Osteoblast (primary cell): Measurements from ENCODE around the gene MAST1. TPM values are rescaled to one million over a fixed set of nuclear protein-coding genes. Genes with fewer than 3 reads are reported as not detected.

Experiments
- DNase-seq: peaks from one replicate; pipeline ENCODE4 v3.0.0; 2011; ENCODE audit warnings: low spot score, mixed read lengths; ENCODE audit not compliant: insufficient read length; ENCODE audit errors: missing footprints
- H2AFZ ChIP-seq: 2 replicates; pipeline ENCODE4 v1.6.0; 2011; ENCODE audit warnings: mild to moderate bottlenecking, low read length
- H3K27ac ChIP-seq: 2 replicates; pipeline ENCODE4 v1.5.1; 2011; ENCODE audit warnings: mild to moderate bottlenecking, low read depth, low read length, moderate library complexity
- H3K27me3 ChIP-seq: 2 replicates; pipeline ENCODE4 v1.6.0; 2012; ENCODE audit warnings: mild to moderate bottlenecking, control low read depth, inconsistent platforms, low read length, moderate library complexity; ENCODE audit not compliant: insufficient read depth
- H3K36me3 ChIP-seq: 2 replicates; pipeline ENCODE4 v1.5.1; 2011; ENCODE audit warnings: mild to moderate bottlenecking, low read length, control low read depth, moderate library complexity; ENCODE audit not compliant: insufficient read depth
- H3K4me1 ChIP-seq: 2 replicates; pipeline ENCODE4 v1.5.1; 2011; ENCODE audit warnings: mild to moderate bottlenecking, low read length, control low read depth, moderate library complexity; ENCODE audit not compliant: insufficient read depth
- H3K4me2 ChIP-seq: 2 replicates; pipeline ENCODE4 v1.6.0; 2011; ENCODE audit warnings: mild to moderate bottlenecking, low read length; ENCODE audit not compliant: insufficient read depth
- H3K4me3 ChIP-seq: fragments of 200-600 bp; sonication (generic); 3 replicates; pipeline ENCODE4 v1.5.1; 2012; ENCODE audit warnings: mild to moderate bottlenecking, low read length, inconsistent platforms; ENCODE audit not compliant: insufficient read depth
- H3K79me2 ChIP-seq: 2 replicates; pipeline ENCODE4 v1.6.0; 2012; ENCODE audit warnings: mild to moderate bottlenecking, low read length, control low read depth, inconsistent platforms; ENCODE audit not compliant: insufficient read depth
- H3K9me3 ChIP-seq: 2 replicates; pipeline ENCODE4 v1.5.1; 2011; ENCODE audit warnings: low read depth, low read length, control low read depth
- H4K20me1 ChIP-seq: 2 replicates; pipeline ENCODE4 v1.6.0; 2012; ENCODE audit warnings: mild to moderate bottlenecking, low read length, control low read depth; ENCODE audit not compliant: insufficient read depth
- total RNA-seq: library from RNA; depleted of rRNA; stranded (reverse); fragments of >200 nt; gene quantifications from 2 replicates; pipeline ENCODE4 v1.2.3, GENCODE V29; 2012
- TF ChIP-seq, protein P1 (sequence below): IDR thresholded peaks from 2 replicates; pipeline ENCODE4 v1.5.1; 2011; ENCODE audit warnings: mild to moderate bottlenecking, low read depth, low read length, moderate library complexity; ENCODE audit errors: extremely low read depth

The MAST1 gene
- 0.29 and 0.72 TPM in 2 replicates for total RNA-seq

GRCh38 chr19:12838182-12838885 lies at the start of gene MAST1:
Gene MAST1 (plus strand): TSS chr19:12838515. CDS start chr19:12838573, 58 bp downstream.
- Histone ChIP-seq H3K27ac (no peak within 1 kb of the TSS), H3K4me3 (no peak within 1 kb of the TSS), H3K27me3 (peaks cover 76% of the 10 kb centered on the region), H3K4me1 (no peaks in the 10 kb centered on the region), H3K4me2 (no peak within 1 kb of the TSS), H3K9me3 (no peaks in the 10 kb centered on the region), H4K20me1 (peaks cover 4% of the 10 kb centered on the region), H2AFZ (no peak within 1 kb of the TSS), H3K36me3 (no peaks in the 10 kb centered on the region), H3K79me2 (no peaks in the 10 kb centered on the region)
- TF ChIP-seq, protein P1, sequence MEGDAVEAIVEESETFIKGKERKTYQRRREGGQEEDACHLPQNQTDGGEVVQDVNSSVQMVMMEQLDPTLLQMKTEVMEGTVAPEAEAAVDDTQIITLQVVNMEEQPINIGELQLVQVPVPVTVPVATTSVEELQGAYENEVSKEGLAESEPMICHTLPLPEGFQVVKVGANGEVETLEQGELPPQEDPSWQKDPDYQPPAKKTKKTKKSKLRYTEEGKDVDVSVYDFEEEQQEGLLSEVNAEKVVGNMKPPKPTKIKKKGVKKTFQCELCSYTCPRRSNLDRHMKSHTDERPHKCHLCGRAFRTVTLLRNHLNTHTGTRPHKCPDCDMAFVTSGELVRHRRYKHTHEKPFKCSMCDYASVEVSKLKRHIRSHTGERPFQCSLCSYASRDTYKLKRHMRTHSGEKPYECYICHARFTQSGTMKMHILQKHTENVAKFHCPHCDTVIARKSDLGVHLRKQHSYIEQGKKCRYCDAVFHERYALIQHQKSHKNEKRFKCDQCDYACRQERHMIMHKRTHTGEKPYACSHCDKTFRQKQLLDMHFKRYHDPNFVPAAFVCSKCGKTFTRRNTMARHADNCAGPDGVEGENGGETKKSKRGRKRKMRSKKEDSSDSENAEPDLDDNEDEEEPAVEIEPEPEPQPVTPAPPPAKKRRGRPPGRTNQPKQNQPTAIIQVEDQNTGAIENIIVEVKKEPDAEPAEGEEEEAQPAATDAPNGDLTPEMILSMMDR = peak; percentile 21
- peak; percentile 98 for DNase-seq

- Histone ChIP-seq H3K79me2 (peaks cover 21% of the 10 kb centered on the region), H2AFZ (peak overlapping the region; percentile 28), H4K20me1 (peaks cover 12% of the 10 kb centered on the region), H3K4me3 (peak overlapping the region; percentile 98), H3K4me1 (peaks cover 26% of the 10 kb centered on the region), H3K27me3 (no peaks in the 10 kb centered on the region), H3K36me3 (no peaks in the 10 kb centered on the region), H3K9me3 (no peaks in the 10 kb centered on the region), H3K4me2 (peak overlapping the region; percentile 88), H3K27ac (peak overlapping the region; percentile 92)
- TF ChIP-seq, protein P1 = no peak
- peak; percentile 95 for DNase-seq
Observed at GRCh38 chr19:12788682-12789097, 49.6 kb upstream of the MAST1 start.

- TF ChIP-seq, protein P1 = no peak
- H2AFZ ChIP-seq = peak overlapping the region; percentile 18
- DNase-seq = peak; percentile 89
Observed at GRCh38 chr19:12789098-12789903, 49.0 kb upstream of the MAST1 start.

More at GRCh38 chr19:12789098-12789903, 49.0 kb upstream of the MAST1 start:
- peak overlapping the region; percentile 88 for H3K4me2 ChIP-seq
- peak overlapping the region; percentile 98 for H3K4me3 ChIP-seq
- peaks cover 21% of the 10 kb centered on the region for H3K79me2 ChIP-seq
- H4K20me1 ChIP-seq = peaks cover 12% of the 10 kb centered on the region
- H3K36me3 ChIP-seq = no peaks in the 10 kb centered on the region
- H3K4me1 ChIP-seq = peaks cover 28% of the 10 kb centered on the region
- peak overlapping the region; percentile 92 for H3K27ac ChIP-seq
- H3K9me3 ChIP-seq = no peaks in the 10 kb centered on the region
- no peaks in the 10 kb centered on the region for H3K27me3 ChIP-seq
